ENCODE measurements around the gene RING1. TPM values are rescaled to one million over a fixed set of nuclear protein-coding genes. Genes with fewer than 3 reads are reported as not detected.

RING1 gene
- total and polyA plus RNA-seq, 10 of the 15 experiments (the other 5 are each of a cell fraction or from before 2014, with no cell fraction given), result 2.0 to 27.2 (median 15.8) TPM

GRCh38 chr6:33208091-33208967 lies at the start of gene RING1 (continued):
- TF ChIP-seq NKRF (conservative IDR thresholded peaks at IDR 0.05) (peak; percentile 72), BHLHE40 (IDR thresholded peaks at IDR 0.05; ENCODE audit: borderline replicate concordance in 1 of 2, low read depth in 2 of 2, low read length in 1 of 2) (peak; percentile 23 to 73; a peak in 2 of 4 replicates), ATF3 (IDR thresholded peaks at IDR 0.05; ENCODE audit: borderline replicate concordance, extremely low read depth, low read depth, low read length) (no peak), CHD4 (IDR thresholded peaks at IDR 0.05) (peak; percentile 95; the same call in 1 of the 2 replicates), NBN (IDR thresholded peaks at IDR 0.05) (peak; percentile 63; the same call in 1 of the 2 replicates), PAX5 (IDR thresholded peaks at IDR 0.05; ENCODE audit: borderline replicate concordance, low read depth, low read length) (0 out of 2 replicates have a peak, but pooled peaks have one; percentile 55), ZNF384 (IDR thresholded peaks at IDR 0.05; ENCODE audit: borderline replicate concordance, low read depth, low read length) (no peak), SMC3 (IDR thresholded peaks at IDR 0.05; ENCODE audit: borderline replicate concordance, low read length) (no peak), HDAC2 (IDR thresholded peaks at IDR 0.05) (no peak), LARP7 (IDR thresholded peaks at IDR 0.05) (peak; percentile 83), MEF2B (IDR thresholded peaks at IDR 0.05; ENCODE audit: partially characterized antibody, poor library complexity, severe bottlenecking) (peak; percentile 43), POU2F2 (IDR thresholded peaks at IDR 0.05; ENCODE audit: borderline replicate concordance, low read depth, low read length) (0 out of 3 replicates have a peak, but pooled peaks have one; percentile 53), MEF2A (IDR thresholded peaks at IDR 0.05; ENCODE audit: insufficient read depth, low read depth, low read length) (no peak), CBFB (IDR thresholded peaks at IDR 0.05; ENCODE audit: low read depth) (0 out of 2 replicates have a peak, but pooled peaks have one; percentile 17), SP1 (IDR thresholded peaks at IDR 0.05; ENCODE audit: low read depth, low read length) (peak; percentile 27)
- TF ChIP-seq, protein P1, sequence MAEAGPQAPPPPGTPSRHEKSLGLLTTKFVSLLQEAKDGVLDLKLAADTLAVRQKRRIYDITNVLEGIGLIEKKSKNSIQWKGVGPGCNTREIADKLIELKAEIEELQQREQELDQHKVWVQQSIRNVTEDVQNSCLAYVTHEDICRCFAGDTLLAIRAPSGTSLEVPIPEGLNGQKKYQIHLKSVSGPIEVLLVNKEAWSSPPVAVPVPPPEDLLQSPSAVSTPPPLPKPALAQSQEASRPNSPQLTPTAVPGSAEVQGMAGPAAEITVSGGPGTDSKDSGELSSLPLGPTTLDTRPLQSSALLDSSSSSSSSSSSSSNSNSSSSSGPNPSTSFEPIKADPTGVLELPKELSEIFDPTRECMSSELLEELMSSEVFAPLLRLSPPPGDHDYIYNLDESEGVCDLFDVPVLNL (IDR thresholded peaks at IDR 0.05; ENCODE audit: low read depth, low read length), result 0 out of 2 replicates have a peak, but pooled peaks have one; percentile 44
- TF ChIP-seq, protein P2, sequence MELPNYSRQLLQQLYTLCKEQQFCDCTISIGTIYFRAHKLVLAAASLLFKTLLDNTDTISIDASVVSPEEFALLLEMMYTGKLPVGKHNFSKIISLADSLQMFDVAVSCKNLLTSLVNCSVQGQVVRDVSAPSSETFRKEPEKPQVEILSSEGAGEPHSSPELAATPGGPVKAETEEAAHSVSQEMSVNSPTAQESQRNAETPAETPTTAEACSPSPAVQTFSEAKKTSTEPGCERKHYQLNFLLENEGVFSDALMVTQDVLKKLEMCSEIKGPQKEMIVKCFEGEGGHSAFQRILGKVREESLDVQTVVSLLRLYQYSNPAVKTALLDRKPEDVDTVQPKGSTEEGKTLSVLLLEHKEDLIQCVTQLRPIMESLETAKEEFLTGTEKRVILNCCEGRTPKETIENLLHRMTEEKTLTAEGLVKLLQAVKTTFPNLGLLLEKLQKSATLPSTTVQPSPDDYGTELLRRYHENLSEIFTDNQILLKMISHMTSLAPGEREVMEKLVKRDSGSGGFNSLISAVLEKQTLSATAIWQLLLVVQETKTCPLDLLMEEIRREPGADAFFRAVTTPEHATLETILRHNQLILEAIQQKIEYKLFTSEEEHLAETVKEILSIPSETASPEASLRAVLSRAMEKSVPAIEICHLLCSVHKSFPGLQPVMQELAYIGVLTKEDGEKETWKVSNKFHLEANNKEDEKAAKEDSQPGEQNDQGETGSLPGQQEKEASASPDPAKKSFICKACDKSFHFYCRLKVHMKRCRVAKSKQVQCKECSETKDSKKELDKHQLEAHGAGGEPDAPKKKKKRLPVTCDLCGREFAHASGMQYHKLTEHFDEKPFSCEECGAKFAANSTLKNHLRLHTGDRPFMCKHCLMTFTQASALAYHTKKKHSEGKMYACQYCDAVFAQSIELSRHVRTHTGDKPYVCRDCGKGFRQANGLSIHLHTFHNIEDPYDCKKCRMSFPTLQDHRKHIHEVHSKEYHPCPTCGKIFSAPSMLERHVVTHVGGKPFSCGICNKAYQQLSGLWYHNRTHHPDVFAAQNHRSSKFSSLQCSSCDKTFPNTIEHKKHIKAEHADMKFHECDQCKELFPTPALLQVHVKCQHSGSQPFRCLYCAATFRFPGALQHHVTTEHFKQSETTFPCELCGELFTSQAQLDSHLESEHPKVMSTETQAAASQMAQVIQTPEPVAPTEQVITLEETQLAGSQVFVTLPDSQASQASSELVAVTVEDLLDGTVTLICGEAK (IDR thresholded peaks at IDR 0.05; ENCODE audit: borderline replicate concordance), result peak; percentile 56; the same call in 1 of the 2 replicates
